H9 (cell line): ENCODE data around the gene HSPBP1. TPM values are rescaled to one million over a fixed set of nuclear protein-coding genes. Genes with fewer than 3 reads are reported as not detected.

Experiments
- DNase-seq: peaks from one replicate; pipeline ENCODE4 v3.0.0-alpha.2; 2017
- H2AFZ ChIP-seq: one replicate; pipeline ENCODE4 v1.6.1; 2013; ENCODE audit warnings: mild to moderate bottlenecking, low read length, control low read depth, moderate library complexity
- H2AK5ac ChIP-seq: 2 replicates; pipeline ENCODE4 v1.6.1; 2013; ENCODE audit warnings: low read length, control low read depth, mixed read lengths; ENCODE audit not compliant: insufficient read length
- H2BK120ac ChIP-seq: one replicate; pipeline ENCODE4 v1.6.1; 2013; ENCODE audit warnings: low read depth, mild to moderate bottlenecking, low read length, control low read depth, inconsistent platforms; ENCODE audit not compliant: poor library complexity, severe bottlenecking
- H2BK12ac ChIP-seq: 2 replicates; pipeline ENCODE4 v1.6.1; 2013; ENCODE audit warnings: low read length, control low read depth, mixed read lengths, low read depth; ENCODE audit not compliant: insufficient read length
- H2BK15ac ChIP-seq: 2 replicates; pipeline ENCODE4 v1.6.1; 2013; ENCODE audit warnings: low read depth, low read length, control low read depth
- H2BK20ac ChIP-seq: one replicate; pipeline ENCODE4 v1.6.1; 2013; ENCODE audit warnings: low read depth, mild to moderate bottlenecking, low read length, control low read depth, inconsistent platforms; ENCODE audit not compliant: poor library complexity, severe bottlenecking
- H2BK5ac ChIP-seq: 2 replicates; pipeline ENCODE4 v1.6.1; 2013; ENCODE audit warnings: low read length, control low read depth, mixed read lengths; ENCODE audit not compliant: insufficient read length
- H3K14ac ChIP-seq: 2 replicates; pipeline ENCODE4 v1.6.1; 2013; ENCODE audit warnings: low read length, control low read depth; ENCODE audit not compliant: insufficient read depth
- H3K18ac ChIP-seq: 2 replicates; pipeline ENCODE4 v1.6.1; 2013; ENCODE audit warnings: low read depth, mild to moderate bottlenecking, mixed read lengths, low read length, control low read depth; ENCODE audit not compliant: insufficient read length
- H3K23ac ChIP-seq: 2 replicates; pipeline ENCODE4 v1.6.1; 2013; ENCODE audit warnings: low read length, control low read depth, mixed read lengths, low read depth; ENCODE audit not compliant: insufficient read length
- H3K23me2 ChIP-seq: 2 replicates; pipeline ENCODE4 v1.6.1; 2013; ENCODE audit warnings: low read depth, mild to moderate bottlenecking, mixed read lengths, low read length, control low read depth; ENCODE audit not compliant: insufficient read length, poor library complexity, severe bottlenecking
- H3K27ac ChIP-seq: 2 replicates; pipeline ENCODE4 v1.5.1; 2013; ENCODE audit warnings: low read length, control low read depth, mixed read lengths, low read depth; ENCODE audit not compliant: insufficient read length
- H3K27me3 ChIP-seq: 2 replicates; pipeline ENCODE4 v1.6.1; 2013; ENCODE audit warnings: low read length, control low read depth, inconsistent platforms; ENCODE audit not compliant: insufficient read depth
- H3K4ac ChIP-seq: 2 replicates; pipeline ENCODE4 v1.6.1; 2013; ENCODE audit warnings: low read depth, mild to moderate bottlenecking, control low read depth, inconsistent platforms, low read length, moderate library complexity
- H3K4me1 ChIP-seq: 2 replicates; pipeline ENCODE4 v1.6.1; 2013; ENCODE audit warnings: low read length, control low read depth, inconsistent platforms; ENCODE audit not compliant: insufficient read depth
- H3K4me2 ChIP-seq: 2 replicates; pipeline ENCODE4 v1.6.1; 2013; ENCODE audit warnings: low read length, control low read depth, mixed read lengths; ENCODE audit not compliant: insufficient read length, insufficient read depth
- H3K56ac ChIP-seq: 2 replicates; pipeline ENCODE4 v1.6.1; 2013; ENCODE audit warnings: low read depth, mild to moderate bottlenecking, mixed read lengths, low read length, control low read depth; ENCODE audit not compliant: insufficient read length
- H3K79me1 ChIP-seq: 2 replicates; pipeline ENCODE4 v1.6.1; 2013; ENCODE audit warnings: low read depth, mild to moderate bottlenecking, moderate library complexity, low read length, control low read depth, inconsistent platforms; ENCODE audit not compliant: insufficient read depth, poor library complexity, severe bottlenecking
- H3K79me2 ChIP-seq: 2 replicates; pipeline ENCODE4 v1.6.1; 2013; ENCODE audit warnings: low read length, control low read depth, inconsistent platforms; ENCODE audit not compliant: insufficient read depth
- H3K9ac ChIP-seq: 2 replicates; pipeline ENCODE4 v1.6.1; 2013; ENCODE audit warnings: low read length, control low read depth, mixed read lengths; ENCODE audit not compliant: insufficient read length; ENCODE audit errors: extremely low read depth
- H3K9me3 ChIP-seq: one replicate; pipeline ENCODE4 v1.6.1; 2013; ENCODE audit warnings: low read depth, low read length, inconsistent platforms; ENCODE audit not compliant: control insufficient read depth
- H3T11ph ChIP-seq: one replicate; pipeline ENCODE4 v1.6.1; 2013; ENCODE audit warnings: mild to moderate bottlenecking, low read length, control low read depth, inconsistent platforms
- H4K20me1 ChIP-seq: one replicate; pipeline ENCODE4 v1.6.1; 2013; ENCODE audit not compliant: control insufficient read depth, insufficient read length, insufficient read depth
- H4K5ac ChIP-seq: 2 replicates; pipeline ENCODE4 v1.6.1; 2013; ENCODE audit warnings: low read depth, mild to moderate bottlenecking, mixed read lengths, low read length, control low read depth; ENCODE audit not compliant: insufficient read length
- H4K8ac ChIP-seq: replicated peaks from 2 replicates; pipeline ENCODE4 v1.6.1; 2013; ENCODE audit warnings: low read length, control low read depth, mixed read lengths, low read depth; ENCODE audit not compliant: insufficient read length
- H4K91ac ChIP-seq: 2 replicates; pipeline ENCODE4 v1.6.1; 2013; ENCODE audit warnings: low read depth, mild to moderate bottlenecking, moderate library complexity, mixed read lengths, low read length, control low read depth; ENCODE audit not compliant: insufficient read length
- H3K27ac Mint-ChIP-seq, 3 experiments: 2 replicates in 2 of 3; 3 replicates in 1 of 3; pipeline ENCODE4 v1.8.0; 2020 to 2021; ENCODE audit warnings: mixed read lengths in 3 of 3, mild to moderate bottlenecking in 1 of 3, moderate library complexity in 1 of 3
- H3K27me3 Mint-ChIP-seq: 2 replicates; pipeline ENCODE4 v1.8.0; 2021; ENCODE audit warnings: low read depth, mild to moderate bottlenecking, moderate library complexity, mixed read lengths
- H3K36me3 Mint-ChIP-seq, 3 experiments: 2 replicates in 2 of 3; 3 replicates in 1 of 3; pipeline ENCODE4 v1.8.0; 2020 to 2021; ENCODE audit warnings: low read depth in 3 of 3, mixed read lengths in 3 of 3; ENCODE audit not compliant: insufficient read depth in 1 of 3
- H3K4me1 Mint-ChIP-seq, 2 experiments: 2 replicates each; pipeline ENCODE4 v1.8.0; 2020; ENCODE audit warnings: mixed read lengths in 2 of 2
- H3K4me3 Mint-ChIP-seq, 2 experiments: 2 replicates in 1 of 2; 3 replicates in 1 of 2; pipeline ENCODE4 v1.8.0; 2020 to 2021; ENCODE audit warnings: mild to moderate bottlenecking in 2 of 2, mixed read lengths in 2 of 2, moderate library complexity in 1 of 2
- H3K9me3 Mint-ChIP-seq, 2 experiments: 2 replicates in 1 of 2; 3 replicates in 1 of 2; pipeline ENCODE4 v1.8.0; 2020; ENCODE audit warnings: mild to moderate bottlenecking in 2 of 2, mixed read lengths in 2 of 2, moderate library complexity in 1 of 2
- WGBS: extraction: QIAGEN DNeasy Blood & Tissue Kit; methylation state at CpG from one replicate; pipeline ENCODE4 v1.1.7; 2013; ENCODE audit warnings: missing lambda C conversion rate, low lambda C conversion rate, mixed read lengths; ENCODE audit not compliant: insufficient read length; ENCODE audit errors: extremely low coverage; 5-methylcytosine and 5-hydroxymethylcytosine counted together
- total RNA-seq: library from RNA; stranded (reverse); gene quantifications from 2 replicates; pipeline ENCODE4 v1.2.1, GENCODE V29; 2021
- TF ChIP-seq, protein P1 (sequence below): fragments of 200-600 bp; sonication (generic); conservative IDR thresholded peaks from 3 replicates; pipeline ENCODE4 v1.8.0; 2021; ENCODE audit warnings: antibody characterized with exemption, mild to moderate bottlenecking

The HSPBP1 gene
- total RNA-seq, 1 experiment from 2014 or later = 47.4 TPM

GRCh38 chr19:55240713-55241020, 39.2 kb downstream of the HSPBP1 start:
- no peak overlapping the region for H3K9ac ChIP-seq
- WGBS = no CpG with 5 or more reads among the region's 6 CpGs
- no peak overlapping the region for H3K27ac Mint-ChIP-seq
- H2BK12ac ChIP-seq = no peak overlapping the region
- H3K4me3 Mint-ChIP-seq = no peak overlapping the region; a peak in 1 of 5 replicates
- H3K9me3 Mint-ChIP-seq = no peaks in the 10 kb centered on the region
- no peak overlapping the region for H3K4me2 ChIP-seq
- no peak overlapping the region for H4K5ac ChIP-seq
- no peaks in the 10 kb centered on the region for H3K79me2 ChIP-seq
- H2BK120ac ChIP-seq = no peak overlapping the region
- no peak overlapping the region for H4K8ac ChIP-seq
- no peaks in the 10 kb centered on the region for H3K27me3 ChIP-seq
- no peak for DNase-seq
- no peaks in the 10 kb centered on the region for H3K9me3 ChIP-seq
- no peak overlapping the region for H2BK15ac ChIP-seq
- H3K79me1 ChIP-seq = no peaks in the 10 kb centered on the region
- no peak overlapping the region for H3T11ph ChIP-seq
- no peaks in the 10 kb centered on the region for H3K27me3 Mint-ChIP-seq
- peaks cover 31 to 83% (median 78%) of the 10 kb centered on the region in 3 experiments; a peak in 6 of 7 replicates for H3K36me3 Mint-ChIP-seq
- H4K91ac ChIP-seq = no peak overlapping the region
- H2AFZ ChIP-seq = no peak overlapping the region
- no peak overlapping the region; the same call in 1 of the 2 replicates for H3K14ac ChIP-seq
- TF ChIP-seq, protein P1, sequence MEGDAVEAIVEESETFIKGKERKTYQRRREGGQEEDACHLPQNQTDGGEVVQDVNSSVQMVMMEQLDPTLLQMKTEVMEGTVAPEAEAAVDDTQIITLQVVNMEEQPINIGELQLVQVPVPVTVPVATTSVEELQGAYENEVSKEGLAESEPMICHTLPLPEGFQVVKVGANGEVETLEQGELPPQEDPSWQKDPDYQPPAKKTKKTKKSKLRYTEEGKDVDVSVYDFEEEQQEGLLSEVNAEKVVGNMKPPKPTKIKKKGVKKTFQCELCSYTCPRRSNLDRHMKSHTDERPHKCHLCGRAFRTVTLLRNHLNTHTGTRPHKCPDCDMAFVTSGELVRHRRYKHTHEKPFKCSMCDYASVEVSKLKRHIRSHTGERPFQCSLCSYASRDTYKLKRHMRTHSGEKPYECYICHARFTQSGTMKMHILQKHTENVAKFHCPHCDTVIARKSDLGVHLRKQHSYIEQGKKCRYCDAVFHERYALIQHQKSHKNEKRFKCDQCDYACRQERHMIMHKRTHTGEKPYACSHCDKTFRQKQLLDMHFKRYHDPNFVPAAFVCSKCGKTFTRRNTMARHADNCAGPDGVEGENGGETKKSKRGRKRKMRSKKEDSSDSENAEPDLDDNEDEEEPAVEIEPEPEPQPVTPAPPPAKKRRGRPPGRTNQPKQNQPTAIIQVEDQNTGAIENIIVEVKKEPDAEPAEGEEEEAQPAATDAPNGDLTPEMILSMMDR = no peak
- H3K27ac ChIP-seq = no peak overlapping the region
- H2BK20ac ChIP-seq = no peak overlapping the region
- no peak overlapping the region for H2BK5ac ChIP-seq
- H3K4ac ChIP-seq = no peak overlapping the region
- no peaks in the 10 kb centered on the region for H3K4me1 ChIP-seq
- no peaks in the 10 kb centered on the region for H3K23me2 ChIP-seq
- H3K18ac ChIP-seq = no peak overlapping the region
- H4K20me1 ChIP-seq = no peaks in the 10 kb centered on the region
- no peak overlapping the region for H2AK5ac ChIP-seq
- no peaks in the 10 kb centered on the region for H3K4me1 Mint-ChIP-seq
- H3K23ac ChIP-seq = no peak overlapping the region
- no peak overlapping the region for H3K56ac ChIP-seq
